AG20443 (cell line): ENCODE results near the gene CDH4.

Experiments
- DNase-seq: peaks from one replicate; pipeline ENCODE4 v3.0.0; 2012; ENCODE audit warnings: low spot score, mixed read lengths

The CDH4 gene

DNA sequence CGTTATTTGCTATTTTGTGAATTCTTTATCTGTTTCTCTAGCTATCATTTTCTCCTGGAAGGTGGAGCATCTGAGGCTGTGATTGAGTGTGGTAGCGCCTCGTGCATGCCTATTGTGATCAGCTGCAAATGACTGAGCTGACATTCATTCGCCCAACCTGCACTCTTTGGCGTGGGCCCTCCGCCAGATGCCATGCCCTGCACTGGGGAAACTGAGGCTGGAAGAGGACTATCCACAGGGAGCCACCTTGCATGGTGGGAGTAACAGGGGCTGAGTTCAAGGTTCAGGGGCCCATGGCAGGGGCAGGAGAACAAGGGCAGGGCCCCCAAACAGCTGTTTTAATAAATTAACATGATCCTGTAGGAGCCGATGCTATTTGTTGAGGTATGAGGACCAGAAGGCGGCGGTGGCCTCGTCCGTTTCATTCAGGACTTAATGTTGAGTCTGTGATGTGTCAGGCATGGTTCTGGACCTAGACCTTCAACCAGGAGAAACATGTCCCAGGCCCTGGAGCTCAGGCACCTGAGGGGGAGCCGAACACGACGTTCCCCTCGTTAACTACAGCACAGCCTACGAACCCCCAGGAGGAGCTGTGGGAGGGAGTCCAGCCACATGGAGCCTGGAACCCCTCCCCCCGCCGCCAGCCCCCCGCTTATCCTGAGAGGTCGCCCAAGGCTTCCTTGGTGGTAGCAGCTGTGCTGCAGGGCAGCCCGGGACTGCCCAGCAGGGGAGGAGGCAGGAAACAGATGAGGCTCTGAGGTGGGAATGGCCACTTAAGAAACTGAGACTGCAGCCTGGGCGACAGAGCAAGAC is 242.9 kb downstream of the CDH4 start:
- no peak for DNase-seq

DNA sequence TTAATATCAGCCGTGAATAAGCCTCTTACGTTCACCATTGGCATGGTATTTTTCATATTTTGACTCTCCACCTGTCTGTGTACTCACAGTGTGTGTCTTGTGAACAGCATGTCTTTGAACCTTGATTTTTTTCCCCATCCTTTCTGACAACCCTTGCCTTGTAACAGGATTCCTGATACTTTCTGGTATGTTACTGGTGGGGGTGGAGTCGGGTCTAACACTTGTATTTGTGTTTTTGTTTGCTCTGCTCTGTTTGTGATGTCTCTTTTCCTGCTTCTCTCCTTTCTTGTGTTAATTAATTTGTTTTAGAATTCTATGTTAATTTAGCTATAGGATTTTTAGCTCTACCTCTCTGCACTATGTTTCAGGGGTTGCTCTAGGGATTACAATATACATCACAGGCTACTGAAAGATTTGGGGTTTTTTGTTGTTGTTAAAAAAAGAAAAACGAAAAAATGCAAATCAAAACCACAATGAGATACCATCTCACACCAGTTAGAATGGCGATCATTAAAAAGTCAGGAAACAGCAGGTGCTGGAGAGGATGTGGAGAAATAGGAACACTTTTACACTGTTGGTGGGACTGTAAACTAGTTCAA is 245.1 kb downstream of the CDH4 start:
- DNase-seq = no peak

DNA sequence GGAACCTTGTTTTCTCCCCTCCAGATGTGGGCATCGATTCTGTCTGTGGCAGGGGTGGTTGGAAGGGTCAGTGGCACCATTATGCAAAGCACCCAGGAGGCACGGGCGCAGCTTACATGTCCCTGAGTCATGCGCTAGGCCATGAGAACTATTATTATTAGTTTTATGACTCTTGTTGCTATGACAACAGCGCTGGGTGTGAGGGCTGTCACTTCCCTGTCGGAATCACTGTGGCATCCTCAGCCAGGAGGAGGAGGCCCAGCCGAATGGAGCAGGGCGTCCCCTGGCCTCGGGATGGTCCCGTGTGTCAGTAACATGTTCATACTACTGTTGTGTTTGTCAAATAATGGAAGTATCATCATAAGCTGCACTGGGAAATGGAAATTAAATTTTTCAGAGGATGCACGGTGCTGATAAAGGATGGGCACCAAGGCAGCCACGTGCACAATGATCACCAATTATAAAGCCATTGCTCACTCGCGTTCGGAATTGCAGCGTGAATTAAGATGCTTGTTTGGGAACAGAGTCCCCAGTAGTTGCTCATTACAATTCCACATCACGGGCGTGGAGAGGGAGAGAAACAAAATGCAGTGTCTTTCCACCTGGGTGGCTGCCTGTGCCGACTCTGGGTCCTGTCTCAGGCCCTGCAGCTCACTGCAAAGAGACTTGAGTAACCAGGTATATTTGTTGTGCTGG is 247.9 kb downstream of the CDH4 start:
- DNase-seq = no peak

DNA sequence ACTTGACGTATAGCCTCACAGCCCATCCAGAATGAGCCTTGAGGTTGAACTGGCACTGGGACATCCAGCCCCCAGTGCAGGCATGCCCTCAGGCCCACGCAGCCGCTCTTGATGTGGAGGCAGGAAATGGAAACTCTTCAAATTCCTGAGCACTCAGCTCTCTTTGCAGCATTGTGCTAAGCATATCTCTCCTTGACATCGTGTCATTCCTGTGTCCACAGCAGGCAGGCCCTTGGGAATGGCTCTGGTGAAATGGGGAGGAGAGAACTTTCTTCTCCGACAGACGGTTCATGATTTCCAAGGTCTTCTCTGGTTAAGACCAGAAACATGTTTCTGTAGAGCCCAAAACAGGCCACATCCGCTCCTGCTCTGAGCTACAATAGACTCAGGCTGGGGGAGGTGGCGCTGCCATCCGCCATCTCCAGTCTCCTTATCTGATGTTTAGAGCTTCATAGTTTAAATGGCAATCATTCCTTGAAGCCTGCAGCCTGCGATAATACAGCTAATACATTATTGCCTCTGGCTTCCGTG is 248.8 kb downstream of the CDH4 start:
- no peak for DNase-seq

DNA sequence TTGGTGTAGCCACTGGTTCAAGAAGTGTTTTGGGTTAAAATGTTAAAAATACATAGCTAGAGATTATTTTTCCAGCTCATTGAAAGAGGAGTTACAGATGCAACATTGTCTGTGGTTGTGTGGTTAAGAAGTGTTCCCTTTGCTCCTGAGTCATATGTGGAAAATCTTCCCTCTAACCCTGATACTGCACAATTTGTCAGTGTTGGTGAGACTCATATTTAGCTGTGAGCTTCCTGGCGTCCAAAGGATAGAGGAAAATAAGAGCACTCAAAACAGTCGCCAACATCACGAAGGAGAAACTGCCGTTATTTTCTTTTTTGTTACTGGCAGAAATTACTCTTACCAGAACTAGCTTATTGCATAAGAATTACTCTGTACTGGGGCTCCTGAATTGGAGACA is 250.4 kb downstream of the CDH4 start:
- no peak for DNase-seq

DNA sequence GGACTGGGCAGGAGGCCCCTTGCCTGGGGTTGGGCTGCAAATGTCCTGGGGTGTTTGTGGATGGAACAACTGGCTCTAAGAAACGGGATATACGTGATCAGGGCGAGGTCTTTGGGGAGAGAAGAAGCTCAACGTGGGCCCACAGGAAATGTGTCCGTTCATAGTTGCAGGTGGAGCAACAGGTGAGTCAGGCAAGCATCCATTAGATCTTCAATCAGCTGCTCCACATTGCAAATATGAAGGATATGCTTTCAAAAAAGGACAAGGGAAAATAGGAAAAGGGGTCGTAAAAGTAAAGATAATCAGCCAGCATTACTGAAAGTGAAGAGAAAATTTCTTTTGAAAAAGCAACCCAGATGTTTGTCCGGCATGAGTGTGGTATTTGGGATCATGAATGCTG is 251.0 kb downstream of the CDH4 start:
- DNase-seq = no peak

DNA sequence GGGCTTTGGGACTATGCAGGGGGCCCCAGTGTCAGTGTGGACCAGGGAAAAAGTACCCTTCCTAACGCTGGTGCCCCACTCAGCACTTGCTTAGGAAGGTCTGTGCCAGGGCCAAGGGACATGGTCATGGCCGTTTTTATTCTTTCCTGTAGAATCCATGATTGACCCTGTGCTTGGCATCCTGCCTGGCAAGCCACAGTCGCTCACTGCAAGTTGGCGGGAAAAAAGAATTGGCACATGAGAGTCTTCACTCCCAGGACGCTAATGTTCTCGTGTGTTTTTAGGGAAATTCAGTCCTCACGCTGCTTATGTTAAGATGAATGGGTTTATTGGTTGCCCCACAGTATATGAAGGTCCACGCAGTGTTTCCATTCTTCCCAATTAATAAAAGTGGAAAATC is 253.4 kb downstream of the CDH4 start:
- DNase-seq = no peak

DNA sequence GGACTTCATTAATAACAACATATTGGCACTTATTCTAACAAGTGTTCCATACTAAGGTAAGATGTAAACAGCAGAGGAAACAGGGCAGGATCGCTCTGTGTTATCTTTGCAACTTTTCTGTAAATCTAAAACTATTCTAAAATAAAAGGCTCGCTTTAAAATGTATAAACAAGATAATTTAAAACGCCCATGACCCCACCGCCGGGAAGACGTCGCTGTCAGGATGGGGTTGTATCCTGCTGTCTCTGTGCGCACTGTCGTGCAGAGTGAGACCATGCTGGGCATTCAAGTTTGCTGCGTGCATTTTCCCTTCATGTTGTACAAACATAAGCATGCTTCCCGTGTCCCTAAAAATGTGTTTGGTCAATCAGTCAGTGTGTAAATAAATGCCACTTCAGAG is 255.7 kb downstream of the CDH4 start:
- DNase-seq = no peak

DNA sequence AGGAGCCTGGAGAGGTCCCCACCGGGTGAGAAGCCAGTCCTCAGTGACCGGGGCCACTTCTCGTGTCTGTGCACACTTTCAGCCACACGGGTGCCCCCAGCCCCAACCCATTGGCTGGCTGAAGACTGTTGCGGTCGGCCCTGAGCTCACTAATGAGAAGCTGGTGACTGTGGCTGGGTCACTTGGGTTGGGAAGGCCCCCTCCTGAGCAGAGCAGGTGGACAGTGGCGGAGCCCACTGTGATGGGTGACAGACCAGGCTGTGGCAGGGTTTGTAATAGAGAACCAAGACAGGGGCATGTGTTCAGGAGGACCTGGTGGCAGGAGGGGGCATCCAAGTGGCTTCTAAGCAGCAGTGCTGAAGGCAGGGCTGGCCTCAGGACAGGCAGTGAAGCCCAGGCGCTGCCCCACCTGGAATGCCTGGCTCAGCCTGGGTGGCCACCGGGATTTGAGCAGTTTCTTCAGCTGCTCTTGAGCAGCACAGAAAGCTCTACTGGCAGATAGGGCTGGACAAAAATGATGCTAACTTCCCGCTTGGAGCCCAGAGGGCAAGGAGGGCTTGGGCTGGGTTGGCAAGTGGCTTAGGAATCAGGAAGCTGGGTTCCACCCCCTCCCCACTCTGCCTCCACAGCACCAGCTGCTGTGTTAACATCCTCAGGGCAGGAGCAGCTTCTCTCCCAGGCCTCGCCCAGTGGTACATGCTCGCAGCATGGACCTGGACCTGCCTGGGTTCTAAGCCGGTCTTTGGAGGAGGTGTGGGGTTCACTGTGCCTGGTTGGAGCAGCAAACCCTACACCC is 256.4 kb downstream of the CDH4 start:
- no peak for DNase-seq

DNA sequence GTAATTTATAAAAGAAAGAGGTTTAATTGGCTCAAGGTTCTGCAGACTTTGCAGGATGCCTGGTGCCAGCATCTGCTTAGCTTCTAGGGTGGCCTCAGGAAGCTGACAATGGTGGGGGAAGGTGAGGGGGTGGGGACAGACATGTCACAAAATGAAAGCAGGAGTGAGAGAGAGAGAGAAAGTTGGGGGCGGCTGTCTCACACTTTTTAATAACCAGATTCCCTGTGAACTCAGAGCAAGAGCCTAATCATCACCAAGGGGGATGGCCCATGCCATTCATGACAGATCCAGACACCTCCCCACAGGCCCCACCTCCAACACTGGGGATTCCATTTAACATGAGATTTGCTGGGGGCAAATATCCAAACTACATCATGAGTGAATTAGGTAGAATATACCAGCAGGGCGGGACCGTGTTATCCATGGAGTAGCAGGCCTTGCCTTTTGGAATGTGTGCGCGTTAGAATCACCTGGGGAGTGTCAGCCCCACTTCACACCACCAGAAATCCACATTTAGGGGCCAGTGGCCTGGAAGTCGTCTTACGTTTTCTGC is 258.8 kb downstream of the CDH4 start:
- no peak for DNase-seq

DNA sequence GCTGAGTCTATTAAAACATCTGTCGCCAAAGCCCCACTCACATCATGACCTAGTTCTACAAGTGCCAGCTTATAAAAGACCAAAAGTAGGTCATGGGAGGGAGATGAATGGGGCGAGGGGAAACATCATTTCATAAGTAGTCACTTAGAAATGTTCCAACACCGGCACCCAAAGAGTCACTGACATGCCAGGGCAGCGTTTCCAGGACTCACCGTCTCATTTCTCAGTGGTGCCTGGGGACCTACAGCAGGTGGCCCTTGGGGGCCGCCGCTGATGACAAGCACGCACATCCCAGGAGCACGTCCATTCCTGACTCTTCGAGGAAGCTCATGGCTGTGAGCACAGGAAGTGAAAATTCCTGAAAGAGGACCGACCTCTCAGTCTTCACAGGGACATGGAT is 260.4 kb downstream of the CDH4 start:
- no peak for DNase-seq

DNA sequence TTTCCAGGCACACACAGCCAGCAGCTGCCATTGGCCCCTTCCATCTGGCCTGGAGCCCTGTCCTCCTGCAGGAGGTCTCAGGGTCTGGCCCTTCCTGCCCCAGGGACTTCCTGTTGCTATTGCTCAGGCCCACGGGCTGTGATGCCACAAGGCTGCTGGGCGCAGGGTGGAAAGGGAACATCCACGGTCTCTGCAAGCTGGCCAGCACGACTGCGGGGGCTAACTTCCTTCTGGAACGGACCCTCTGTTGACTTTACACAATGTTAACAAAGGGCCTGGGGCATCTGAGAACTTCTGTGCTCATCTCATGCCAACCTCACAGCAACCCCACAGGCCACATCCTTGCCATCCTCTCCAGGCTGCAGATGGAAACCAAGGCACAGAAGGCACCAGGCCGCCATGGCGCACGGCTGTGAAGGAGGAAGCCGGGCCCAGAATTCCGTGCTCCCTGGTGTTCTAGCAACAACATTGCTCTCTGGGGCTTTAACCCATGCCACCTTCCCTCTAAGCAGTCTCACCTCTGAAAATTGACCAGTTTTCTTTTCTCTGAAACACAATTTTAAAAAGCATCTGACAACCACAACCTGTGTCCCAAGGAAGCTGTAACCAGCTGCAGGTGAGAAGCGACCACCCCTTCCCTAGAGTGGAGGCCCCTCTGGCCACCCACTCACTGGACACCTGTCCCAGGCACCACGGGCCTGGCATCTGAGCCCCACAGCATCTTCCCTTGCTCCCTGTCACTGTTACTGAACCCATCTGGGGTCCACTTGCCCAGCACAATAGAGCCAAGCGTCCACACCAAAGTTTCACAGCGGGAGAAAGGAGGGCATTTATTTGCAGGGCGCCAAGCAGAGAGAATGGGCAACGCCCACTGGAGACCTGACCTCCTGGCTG is 261.3 kb downstream of the CDH4 start:
- no peak for DNase-seq

DNA sequence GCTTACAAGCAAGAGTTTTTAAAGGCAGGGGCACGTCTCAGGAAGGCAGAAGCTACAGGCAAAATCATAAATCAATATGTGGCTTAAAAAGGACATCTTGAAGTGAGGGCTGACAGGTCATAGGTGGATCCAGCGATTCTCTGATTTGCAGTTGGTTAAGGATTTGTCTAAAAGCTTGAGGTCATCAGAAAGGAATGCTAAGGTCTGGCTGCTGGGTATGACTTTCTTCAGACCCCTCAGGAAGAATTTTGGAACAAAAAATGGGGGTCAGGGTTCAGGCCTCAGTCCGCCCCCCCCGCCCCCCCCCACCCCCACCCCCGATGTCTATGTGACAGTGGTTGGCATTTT is 261.9 kb downstream of the CDH4 start:
- no peak for DNase-seq

DNA sequence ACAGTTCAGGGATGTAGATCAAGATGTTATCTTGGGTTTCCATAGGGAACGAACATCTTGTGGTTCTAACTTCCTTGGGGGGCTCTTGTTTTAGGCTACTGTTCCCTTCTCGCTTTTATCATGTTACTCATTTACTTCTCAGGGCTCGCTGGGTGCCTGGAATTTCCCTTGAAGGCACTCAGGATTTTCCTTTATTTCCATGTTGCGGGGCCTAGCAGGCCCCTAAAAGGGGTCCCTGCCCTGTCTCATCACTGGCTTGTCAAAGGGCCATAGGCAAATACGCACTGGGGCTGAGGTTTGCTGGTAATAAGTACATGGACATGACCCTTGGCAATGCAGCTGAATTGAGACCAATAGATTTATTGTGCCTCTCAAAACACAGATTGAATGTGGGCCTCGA is 262.3 kb downstream of the CDH4 start:
- no peak for DNase-seq

DNA sequence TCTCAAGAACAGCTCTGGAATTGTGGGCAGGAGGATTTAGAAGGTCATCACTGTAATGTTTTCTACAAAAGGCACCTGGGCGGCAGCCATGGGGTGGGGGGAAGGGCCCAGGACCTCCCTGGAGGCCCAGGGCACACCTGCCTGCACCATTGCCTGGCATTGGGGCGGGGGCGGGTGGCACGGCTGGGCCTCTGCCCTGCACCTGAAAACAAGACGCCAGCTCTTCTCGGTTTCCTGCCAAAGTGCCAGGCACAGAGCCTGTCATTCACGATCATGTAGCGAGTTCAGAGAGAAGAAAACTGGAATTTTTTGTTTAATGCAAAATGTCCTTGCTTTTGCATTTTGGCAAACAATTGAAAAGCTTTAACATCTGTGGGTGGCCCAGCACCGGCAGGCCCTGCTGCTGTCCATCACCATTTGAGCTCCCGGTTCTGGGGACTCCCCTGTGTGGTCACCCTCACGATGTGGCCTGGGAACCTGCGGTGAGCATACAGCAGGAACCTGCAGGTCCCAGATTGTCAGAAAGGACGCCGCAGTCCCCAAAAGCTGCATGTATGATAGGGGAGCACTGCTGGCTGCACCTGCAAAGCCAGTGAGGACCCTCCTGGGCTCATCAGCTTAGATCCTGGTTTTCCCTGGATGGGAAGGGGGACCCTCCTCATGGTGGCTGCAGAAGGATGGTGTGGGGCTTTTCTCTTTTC is 262.9 kb downstream of the CDH4 start:
- no peak for DNase-seq

DNA sequence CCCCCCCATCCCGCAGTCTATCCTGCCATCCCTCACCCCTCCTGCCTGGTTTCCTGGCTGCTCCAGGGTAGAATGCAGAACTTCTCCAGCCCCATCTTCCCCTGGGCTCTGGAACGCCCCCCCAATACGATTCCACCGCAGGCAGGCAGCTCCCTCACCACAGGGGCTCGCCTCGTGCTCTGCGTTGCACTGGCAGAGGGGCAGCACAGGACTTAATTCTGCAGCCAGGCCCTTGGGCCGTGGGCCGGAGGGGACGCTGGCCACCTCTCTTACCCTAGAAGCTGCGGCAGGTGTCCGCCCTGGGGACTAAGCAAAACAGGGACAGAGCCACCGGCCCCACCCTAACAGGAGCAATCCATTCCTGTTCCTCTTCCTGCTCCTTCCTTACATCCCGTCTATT is 263.9 kb downstream of the CDH4 start:
- DNase-seq = no peak

DNA sequence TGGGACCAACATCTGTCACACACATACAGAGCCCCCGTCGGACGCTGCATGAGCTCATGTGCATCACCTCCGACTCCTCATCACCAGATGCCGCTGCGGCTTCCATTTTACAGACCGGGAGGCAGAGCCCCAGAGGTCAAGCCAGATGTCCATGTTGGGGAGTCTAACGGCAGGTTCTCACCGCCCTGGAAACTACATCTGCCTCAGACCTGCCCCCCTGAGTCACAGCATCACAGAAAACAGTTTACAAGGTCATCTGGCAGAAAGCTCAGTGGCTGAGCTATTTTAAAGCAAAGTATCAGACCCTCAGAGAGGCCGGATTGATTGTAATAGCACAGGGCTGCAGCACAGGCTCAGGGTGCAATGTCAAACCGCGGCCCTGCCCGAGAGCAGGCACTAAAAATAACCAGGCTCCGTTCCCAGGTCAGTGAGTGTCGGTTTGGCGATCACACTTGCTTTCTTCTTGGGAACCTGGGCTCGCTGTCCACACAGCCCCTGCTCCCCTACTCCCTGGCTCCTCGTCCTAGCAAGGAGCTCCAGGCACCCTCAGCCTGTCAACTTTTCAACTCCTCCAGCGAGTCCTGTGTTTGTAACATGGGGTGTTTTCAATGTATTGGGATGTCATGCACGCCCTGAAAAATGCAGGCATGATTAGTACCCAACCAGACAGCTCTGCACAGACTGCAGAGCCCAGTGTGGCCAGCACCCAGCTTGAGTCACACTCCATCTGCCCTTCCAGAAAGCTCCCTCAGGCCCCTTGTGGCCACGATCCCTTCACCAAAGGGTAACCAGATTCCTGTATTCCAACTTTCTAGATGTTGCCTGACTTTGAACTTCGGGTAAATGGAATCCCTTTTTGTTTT is 264.5 kb downstream of the CDH4 start:
- DNase-seq = no peak

DNA sequence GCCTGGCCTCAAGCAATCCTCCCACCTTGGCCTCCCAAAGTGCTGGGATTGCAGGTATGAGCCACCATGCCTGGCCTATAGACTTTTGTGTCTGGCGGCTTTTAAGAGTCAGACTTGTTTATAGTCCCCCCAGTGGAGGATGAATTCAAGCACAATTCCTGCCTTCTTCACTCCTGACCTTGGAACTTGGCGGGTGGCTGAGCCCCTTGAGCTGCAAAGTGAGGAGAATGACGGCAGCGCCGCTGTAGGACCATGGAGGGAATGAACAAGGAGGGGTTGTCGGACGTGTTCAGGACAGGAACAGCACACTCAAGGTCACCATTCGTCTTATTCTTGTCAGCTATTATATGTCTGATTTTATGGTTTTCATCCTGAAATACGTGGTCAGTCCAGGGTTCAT is 265.4 kb downstream of the CDH4 start:
- DNase-seq = no peak

DNA sequence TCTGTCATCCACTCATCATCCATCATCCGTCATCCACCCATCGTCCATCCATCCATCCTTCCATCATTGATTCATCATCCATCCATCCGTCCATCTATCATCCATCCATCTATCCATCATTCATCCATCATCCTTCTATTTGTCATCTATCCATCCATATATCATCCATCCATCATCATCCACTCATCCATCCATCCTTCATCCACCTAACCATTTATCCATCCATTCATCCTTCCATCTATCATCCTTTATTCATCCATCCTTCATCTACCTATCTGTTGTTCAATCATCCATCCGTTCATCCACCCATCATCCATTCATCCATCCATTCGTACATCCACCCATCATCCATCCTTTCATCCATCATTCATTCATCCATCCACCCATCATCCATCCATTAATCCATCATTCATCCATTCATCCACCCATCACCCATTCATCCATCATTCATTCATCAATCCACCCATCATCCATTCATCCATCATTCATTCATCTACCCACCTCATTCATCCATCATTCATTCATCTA is 266.4 kb downstream of the CDH4 start:
- no peak for DNase-seq
